Measurements from ENCODE around the gene GLIS2.

The GLIS2 gene

GRCh38 chr16:4352843-4353242 is 37.0 kb downstream of the GLIS2 start:
- DNase-seq (ENCODE audit: low spot score) = no peak

- DNase-seq (ENCODE audit: low spot score) = no peak
Observed at GRCh38 chr16:4353675-4354074, 37.8 kb downstream of the GLIS2 start.

DNA sequence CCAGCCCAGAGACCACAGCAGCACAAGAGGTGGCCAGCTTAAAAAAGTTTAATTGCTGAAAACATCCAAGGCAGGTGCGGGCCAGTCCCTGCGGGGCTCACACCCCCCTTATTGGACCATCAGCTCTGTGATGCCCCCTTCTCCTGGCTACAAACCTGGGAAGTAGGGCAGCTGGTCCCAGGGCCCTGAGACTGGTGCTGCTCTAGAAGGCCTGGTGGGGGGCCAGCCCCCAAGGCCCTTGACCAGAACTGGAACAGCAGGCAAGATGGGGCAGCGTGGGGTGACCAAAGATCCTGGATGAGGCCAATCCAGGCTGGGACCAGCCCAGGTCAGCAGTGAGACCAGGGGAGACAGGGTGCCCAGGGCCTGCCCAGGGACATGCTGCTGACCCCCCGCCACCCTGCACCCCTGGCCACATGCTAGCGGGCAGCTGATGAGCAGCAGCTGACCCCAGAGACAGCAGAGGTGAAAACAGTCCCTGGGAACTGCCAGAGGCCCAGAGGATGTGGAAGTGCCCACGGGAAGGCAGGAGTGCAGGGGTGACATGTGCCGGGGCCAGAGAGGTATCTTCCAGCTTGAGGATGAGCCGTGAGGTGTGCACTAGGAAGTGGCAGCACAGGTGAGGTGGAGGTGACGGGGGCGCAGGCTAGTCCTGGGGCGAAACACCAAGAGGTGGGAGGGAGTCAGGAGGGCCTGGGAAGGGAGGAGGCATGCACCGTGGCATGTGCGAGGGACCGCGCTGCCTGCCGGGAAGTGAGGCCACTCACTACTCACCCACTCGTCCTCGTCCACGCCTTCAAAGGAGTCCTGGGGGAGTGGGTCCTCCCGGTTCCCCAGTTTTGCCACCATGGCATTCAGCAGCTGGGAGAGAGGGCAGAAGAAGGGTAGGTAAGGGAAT is 38.9 kb downstream of the GLIS2 start:
- no peak for DNase-seq (ENCODE audit: low spot score)

- DNase-seq (ENCODE audit: low spot score) = no peak
Observed at GRCh38 chr16:4356820-4357219, 41.0 kb downstream of the GLIS2 start.

DNA sequence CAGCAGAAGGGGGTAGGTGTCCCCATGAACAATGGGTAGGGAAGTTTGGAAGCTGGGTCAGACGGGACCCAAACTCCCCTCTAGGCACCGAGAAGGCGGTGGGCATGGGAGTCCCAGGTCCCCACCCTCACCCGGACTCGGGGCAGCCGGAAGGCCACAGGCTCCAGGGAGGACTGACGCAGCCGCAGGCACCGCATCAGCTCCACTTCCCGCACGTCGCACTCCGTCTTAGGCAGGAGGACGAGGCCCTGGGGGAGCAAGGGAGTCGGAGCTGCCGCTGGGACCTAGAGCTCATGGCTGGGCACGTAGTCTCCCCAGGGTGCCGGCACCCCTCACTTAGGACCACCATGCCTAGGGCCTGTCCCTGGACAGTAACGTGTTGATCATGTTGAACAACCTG is 42.4 kb downstream of the GLIS2 start:
- no peak for DNase-seq (ENCODE audit: low spot score)

DNA sequence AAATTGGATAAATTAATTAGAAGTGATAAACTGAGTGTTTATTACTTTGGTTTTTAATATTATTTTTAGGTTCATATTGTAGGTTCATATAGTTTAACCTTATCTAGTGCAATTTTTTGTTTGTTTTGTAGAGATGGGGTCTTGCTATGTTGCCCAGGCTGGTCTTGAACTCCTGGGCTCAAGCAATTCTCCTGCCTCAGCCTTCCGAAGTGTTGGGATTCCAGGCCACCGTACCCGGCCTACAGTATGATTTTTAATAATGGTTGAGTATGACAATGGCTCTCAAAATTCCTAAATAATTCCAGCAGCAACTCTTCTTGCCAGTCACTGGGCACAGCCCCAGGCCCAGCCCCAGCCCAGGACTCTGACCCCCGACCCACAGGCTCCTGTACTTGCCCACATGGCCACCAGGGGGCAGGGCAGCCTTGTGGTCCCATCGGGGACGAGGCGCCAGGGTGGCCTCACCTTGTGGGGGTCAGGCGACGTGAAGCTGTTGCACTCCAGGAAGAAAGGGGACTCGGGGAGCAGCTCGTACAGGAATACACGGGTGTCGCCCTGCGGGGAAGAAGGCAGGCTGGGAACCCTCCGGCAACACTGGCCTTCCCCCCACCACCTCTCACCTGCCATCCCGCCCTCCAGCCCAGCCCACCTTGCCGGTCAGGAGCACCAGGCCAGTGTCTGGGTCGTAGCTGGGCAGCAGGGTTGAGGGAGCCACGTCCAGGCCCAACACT is 43.1 kb downstream of the GLIS2 start:
- peak; percentile 57 for DNase-seq (ENCODE audit: low spot score)

GRCh38 chr16:4359914-4360313 is 44.0 kb downstream of the GLIS2 start:
- DNase-seq (ENCODE audit: low spot score) = no peak

DNA sequence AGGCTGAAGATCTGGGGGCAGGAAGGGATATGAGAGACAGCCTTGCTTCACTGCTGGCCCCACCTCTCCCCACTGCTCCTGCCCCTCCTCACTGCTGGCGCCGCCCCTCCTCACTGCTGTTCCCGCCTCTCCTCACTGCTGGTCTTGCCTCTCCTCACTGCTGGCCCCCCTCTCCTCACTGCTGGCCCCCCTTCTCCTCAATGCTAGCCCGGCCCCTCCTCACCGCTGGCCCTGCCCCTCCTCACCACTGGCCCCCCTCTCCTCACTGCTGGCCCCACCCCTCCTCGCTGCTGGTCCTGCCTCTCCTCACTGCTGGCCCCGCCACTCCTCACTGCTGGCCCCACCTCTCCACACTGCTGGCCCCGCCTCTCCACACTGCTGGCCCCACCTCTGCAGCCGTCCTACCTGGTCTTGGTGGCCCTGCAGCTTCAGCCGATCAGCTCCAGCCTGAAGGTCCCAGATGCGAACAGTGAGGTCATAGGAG is 44.7 kb downstream of the GLIS2 start:
- no peak for DNase-seq (ENCODE audit: low spot score)

DNA sequence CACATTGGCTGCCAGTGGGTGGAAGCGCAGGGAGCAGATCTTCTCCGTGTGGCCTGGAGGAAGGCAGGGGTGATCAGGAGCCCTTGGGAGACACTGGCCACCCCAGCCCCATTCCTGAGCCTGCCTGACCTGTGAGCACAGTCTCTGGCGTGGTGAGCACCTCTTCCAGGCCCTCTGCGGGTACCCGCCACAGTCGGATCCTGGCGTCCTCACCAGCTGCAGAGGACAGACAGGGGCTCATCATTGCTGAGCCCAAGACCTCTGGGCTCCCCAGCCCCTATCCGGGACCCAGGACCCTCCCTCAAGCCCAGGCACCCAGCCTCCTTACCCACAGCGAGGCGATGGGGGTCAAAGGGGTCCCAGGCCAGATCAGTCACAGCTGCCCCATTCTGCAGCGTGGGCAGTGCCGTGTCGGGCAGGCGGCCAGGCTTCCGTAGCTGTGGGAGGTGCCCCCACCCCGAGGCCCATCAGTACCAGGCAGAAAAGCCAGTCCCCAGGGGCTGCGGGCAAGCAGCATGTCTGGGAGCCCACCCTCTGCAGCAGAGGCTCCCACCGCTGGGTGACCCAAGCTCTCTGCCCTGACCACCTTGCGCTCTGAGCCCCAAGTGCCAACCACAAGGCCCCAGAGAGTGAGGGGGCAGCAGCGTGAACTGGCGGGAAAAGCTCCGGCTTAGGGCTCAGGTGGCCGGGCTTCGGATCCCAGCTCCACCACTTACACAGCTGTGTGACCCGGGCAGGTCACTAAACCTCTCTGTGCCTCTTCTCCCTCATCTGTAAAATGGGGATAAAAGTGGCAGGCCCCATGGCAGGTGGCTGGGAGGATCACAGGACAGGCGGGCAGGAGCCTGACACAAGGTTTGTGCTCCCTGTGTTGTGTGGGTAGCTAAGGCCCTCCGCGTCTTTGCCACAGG is 45.4 kb downstream of the GLIS2 start:
- no peak for DNase-seq (ENCODE audit: low spot score)

GRCh38 chr16:4361944-4362311 is 46.1 kb downstream of the GLIS2 start:
- no peak for DNase-seq (ENCODE audit: low spot score)

- no peak for DNase-seq (ENCODE audit: low spot score)
Observed at GRCh38 chr16:4362476-4363135, 46.7 kb downstream of the GLIS2 start.

DNA sequence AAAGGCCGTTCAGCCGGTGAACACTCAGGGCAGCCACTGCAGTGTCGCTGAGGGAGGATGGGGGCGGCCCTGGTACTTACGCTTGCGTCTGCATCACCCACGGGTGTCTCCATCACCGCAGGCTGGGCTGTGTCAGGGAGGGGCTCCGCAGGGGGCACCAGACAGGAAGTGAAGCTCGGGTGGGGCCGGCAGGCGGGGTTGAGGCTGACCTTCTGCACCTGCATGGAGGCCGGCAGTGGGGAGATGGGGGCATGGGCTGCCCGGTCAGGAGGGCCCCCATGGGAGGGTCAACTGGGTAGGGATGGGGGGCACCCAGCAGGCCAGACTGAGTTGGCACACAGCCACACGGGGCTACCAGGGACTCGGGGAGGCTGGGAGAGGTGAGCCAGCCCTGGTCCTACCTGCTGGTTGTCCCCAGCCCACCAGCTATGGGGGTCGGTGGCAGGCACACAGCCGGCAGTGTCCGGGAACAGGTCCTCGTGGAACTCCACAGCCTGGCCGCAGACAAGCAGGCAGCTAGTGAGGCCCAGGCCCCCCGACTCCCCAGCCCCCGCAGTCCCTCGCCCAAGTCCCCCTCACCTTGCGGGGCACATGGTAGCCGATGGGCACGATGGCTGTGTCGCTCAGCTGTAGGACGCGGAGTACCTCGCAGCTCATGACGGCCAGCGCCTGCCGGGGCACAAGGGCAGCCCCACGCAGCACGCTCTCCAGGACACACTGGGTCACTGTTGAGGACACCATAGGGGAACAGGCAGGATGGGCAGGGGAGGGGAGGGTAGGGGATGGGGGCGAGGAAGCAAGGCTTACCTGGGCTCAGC is 48.5 kb downstream of the GLIS2 start:
- DNase-seq (ENCODE audit: low spot score) = no peak

DNA sequence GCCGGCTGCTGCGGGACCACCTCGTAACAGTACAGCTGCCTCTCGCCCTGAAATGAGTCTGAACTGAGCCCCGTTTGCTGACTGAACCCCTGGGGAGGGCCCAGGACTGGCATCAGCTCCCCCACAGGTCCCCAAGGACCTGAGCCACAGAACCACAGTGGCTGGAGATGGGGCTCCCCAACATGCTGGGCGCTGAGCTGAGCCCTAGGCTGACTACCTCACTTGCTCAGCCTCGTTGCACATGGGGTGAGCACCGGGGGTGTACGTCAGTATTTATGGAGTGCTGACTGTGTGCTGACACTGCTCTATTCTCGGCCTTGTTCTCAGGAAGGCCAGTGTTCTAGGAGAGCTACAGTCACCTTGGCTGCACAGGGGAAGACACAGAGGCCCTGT is 49.1 kb downstream of the GLIS2 start:
- no peak for DNase-seq (ENCODE audit: low spot score)

DNA sequence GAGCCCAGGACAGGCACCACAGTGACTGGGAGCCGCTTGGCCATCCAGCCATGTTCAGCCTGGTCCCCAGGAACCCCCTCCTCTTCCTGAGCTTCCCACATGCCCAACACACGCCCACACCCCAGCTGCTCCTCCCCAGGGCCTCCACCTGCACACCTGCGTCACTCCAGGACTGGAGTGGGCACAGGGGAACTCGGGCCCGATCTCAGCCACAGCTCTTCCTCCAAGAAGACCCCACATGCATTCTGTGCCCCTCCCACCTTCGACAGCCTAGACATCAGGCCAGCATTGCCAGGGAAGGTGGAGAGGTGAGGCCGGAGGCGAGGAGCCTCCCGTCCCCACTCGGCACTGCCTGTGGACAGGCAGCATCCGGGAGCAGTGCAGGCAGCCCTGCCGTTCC is 49.7 kb downstream of the GLIS2 start:
- DNase-seq (ENCODE audit: low spot score) = no peak

- DNase-seq (ENCODE audit: low spot score) = no peak
Observed at GRCh38 chr16:4366016-4366415, 50.1 kb downstream of the GLIS2 start.

- DNase-seq (ENCODE audit: low spot score) = no peak
Observed at GRCh38 chr16:4367393-4367856, 51.6 kb downstream of the GLIS2 start.

- no peak for DNase-seq (ENCODE audit: low spot score)
Observed at GRCh38 chr16:4369007-4369733, 53.3 kb downstream of the GLIS2 start.

DNA sequence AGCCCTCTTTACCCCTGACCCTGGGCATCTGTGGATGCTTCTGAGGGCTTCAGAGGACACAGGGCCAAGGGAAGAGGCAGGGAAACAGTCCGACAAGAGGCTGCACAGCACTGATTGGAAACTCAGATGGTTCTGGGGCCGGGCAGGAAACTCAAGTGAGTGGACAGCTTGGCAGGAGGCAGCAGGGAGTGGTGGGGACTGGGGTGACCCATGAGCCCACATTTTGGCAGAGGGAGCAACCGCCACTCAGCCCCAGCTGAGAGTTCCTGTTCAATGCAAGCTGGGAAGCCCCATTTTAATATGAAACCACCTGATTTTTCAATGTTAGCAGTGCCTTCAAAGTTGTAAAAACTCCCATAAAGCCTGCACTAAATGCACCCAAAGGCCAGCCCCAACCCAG is 54.3 kb downstream of the GLIS2 start:
- DNase-seq (ENCODE audit: low spot score) = no peak

- no peak for DNase-seq (ENCODE audit: low spot score)
Observed at GRCh38 chr16:4370570-4371356, 54.9 kb downstream of the GLIS2 start.

Measured in CD4-positive, alpha-beta T cell treated with Interleukin-6 at 100 ng/mL for 8 hours (primary cell).